ENCODE data around the gene ASGR1. TPM values are rescaled to one million over a fixed set of nuclear protein-coding genes. Genes with fewer than 3 reads are reported as not detected.

The ASGR1 gene
- total RNA-seq (2014; rRNA removed; shearing (Covaris generic)) = 2.8 and 4.0 TPM in 2 replicates
- polyA plus RNA-seq (2015; cell fraction: cytosol; rRNA removed) = 0.43 and 0.44 TPM in 2 replicates
- polyA plus RNA-seq (2015; cell fraction: nucleus; rRNA removed) = 1.1 and 2.8 TPM in 2 replicates

DNA sequence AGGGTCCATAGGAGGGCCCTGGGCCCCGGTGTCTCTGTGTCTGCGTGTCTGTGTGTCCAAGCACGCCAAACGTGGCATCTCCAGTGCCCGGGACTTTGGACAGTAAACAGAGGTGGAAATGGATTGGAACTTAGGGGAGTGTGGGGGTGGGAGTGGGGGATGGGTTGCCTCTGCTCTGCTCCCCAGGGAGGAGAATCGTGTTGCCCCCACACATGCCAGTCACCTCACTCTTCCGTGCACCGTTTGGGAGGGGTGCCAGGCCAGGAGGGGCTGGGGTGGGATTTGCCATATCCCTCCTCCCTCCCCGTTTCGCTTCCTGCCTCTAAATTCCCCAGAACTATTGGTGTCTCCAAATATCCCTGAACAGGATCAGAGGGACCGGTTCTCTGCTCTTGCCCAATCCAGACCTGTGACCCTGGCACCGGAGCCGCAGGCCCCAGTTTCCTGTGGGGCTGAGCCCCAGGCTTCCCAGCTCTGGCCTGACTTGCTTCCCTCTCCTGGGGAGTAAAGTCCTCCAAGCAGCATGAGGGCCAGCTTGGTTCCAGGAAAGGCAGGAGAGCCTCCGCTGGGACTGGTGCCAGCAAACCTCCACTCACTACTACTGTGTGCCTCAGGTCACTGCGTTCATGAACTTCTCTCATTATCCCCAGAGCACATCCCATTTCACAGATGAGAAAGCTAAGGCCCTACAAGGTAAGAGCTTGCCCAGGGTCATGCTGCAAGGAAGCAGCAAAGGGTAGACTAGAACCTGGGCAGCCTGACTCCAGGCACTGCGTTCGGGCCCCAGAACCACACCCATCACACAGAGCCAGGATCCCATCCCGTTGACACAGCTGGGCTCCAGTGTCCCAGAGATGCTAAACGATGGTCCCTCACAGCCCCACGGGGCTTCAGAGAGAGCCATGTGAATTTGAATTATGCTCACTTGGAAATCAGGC lies at the start of gene ASGR1:
ASGR1 (minus strand) TSS at position 54 of the 938 bp plus-strand sequence. CDS start 807 bp downstream, outside the sequence.
- no peak for DNase-seq (ENCODE audit: low read depth)

GRCh38 chr17:7228920-7229319 lies 49.8 kb upstream of the ASGR1 start:
- DNase-seq (ENCODE audit: low read depth) = no peak

GRCh38 chr17:7226721-7227710 lies 47.8 kb upstream of the ASGR1 start:
- DNase-seq (ENCODE audit: low read depth) = no peak

GRCh38 chr17:7225711-7226331 lies 46.7 kb upstream of the ASGR1 start:
- DNase-seq (ENCODE audit: low read depth) = no peak

GRCh38 chr17:7224661-7225111 lies 45.5 kb upstream of the ASGR1 start:
- no peak for DNase-seq (ENCODE audit: low read depth)

- no peak for DNase-seq (ENCODE audit: low read depth)
Measured at GRCh38 chr17:7224110-7224509, 44.9 kb upstream of the ASGR1 start.

DNA sequence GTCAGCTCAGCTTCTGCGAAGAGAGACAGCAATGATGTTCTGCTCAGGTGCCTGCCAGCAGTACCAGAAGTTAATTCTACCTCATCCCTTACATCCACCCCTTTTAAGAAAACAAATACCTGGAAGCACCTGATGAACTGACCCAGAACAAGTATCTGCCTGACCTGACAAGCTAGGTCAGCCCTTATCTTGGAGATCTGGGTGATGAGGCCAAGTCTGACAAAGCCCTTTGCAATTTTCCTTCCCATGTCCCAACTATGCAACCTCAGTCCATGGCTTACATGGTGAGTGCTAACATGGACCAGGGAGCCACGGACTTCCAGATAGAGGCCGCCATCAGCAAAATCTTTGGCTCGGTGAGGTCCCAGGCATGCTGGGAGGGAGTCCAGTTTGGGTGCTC lies 44.2 kb upstream of the ASGR1 start:
- DNase-seq (ENCODE audit: low read depth) = no peak

- DNase-seq (ENCODE audit: low read depth) = no peak
Measured at GRCh38 chr17:7222972-7223292, 43.8 kb upstream of the ASGR1 start.

GRCh38 chr17:7222093-7222971 lies 43.2 kb upstream of the ASGR1 start:
- DNase-seq (ENCODE audit: low read depth) = no peak

- DNase-seq (ENCODE audit: low read depth) = no peak
Measured at GRCh38 chr17:7221278-7222092, 42.3 kb upstream of the ASGR1 start.

GRCh38 chr17:7220593-7221277 lies 41.6 kb upstream of the ASGR1 start:
- peak; percentile 78 for DNase-seq (ENCODE audit: low read depth)

DNA sequence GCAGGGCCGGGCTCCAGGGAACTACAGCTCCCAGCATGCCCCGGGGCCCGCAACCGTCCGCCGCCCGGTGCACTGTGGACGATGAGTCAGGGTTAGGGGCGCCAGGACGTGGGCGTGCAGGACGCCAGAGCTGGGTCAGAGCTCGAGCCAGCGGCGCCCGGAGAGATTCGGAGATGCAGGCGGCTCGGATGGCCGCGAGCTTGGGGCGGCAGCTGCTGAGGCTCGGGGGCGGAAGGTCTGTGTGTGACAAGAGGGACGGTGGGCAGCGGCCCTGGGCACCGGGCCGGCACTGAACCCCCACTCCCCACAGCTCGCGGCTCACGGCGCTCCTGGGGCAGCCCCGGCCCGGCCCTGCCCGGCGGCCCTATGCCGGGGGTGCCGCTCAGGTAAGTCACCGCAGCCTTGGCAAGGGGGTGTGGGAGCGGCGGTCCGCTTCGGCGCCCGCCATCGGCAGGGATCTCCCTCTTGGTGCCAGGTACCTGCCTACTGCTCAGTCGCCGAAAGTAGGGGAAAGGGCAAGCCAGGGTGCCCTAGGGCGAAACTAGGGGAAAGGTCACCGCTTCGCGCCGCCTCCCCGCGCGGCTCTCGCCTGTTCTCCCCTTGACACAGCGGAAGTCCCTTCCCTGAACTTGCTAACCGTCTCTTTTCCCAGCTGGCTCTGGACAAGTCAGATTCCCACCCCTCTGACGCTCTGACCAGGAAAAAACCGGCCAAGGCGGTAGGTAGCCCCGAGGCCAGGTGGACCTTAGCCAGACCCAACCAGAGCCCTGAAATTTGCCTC lies 40.8 kb upstream of the ASGR1 start, which contains the start of the genes ACADVL and DLG4:
ACADVL (plus strand) TSS at position 127 of the 781 bp plus-strand sequence; CDS start at position 174, 47 bp downstream.
DLG4 (minus strand) TSS at position 25 of the 781 bp plus-strand sequence.
- DNase-seq (ENCODE audit: low read depth) = peak; percentile 81

DNA sequence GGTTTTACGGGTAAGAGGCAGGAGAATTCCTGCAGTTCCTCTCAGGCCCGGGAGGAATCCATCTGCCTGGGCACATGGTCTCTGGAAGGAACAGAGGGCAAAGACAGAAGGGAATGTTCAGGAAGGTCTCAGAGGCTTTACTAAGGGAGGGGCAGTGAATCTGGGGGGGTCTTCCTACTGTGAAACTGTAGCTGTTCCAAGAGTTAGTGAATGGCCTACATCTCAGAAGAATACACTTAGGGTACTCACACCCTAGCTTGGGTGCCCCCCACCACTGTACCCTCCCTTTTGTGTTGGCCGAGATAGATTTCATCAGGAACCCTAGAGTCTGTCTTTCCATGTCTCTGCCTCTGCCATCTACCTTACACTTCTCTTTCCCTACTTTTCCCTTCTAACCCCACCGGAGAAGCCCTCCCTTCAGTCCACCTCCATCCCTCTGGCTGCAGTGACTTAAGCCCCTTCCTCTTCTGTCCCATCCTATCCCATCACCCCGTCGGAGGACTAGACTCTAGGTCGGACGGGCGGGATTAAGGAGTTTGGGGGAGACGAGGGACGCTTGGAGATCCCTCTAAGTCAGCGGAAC lies 40.1 kb upstream of the ASGR1 start:
- DNase-seq (ENCODE audit: low read depth) = no peak

GRCh38 chr17:7218758-7219157 lies 39.6 kb upstream of the ASGR1 start:
- DNase-seq (ENCODE audit: low read depth) = no peak

- no peak for DNase-seq (ENCODE audit: low read depth)
Measured at GRCh38 chr17:7218166-7218565, 39.0 kb upstream of the ASGR1 start.

GRCh38 chr17:7217113-7217987 lies 38.2 kb upstream of the ASGR1 start:
- no peak for DNase-seq (ENCODE audit: low read depth)
